ENCODE results near the gene RAB18. TPM values are rescaled to one million over a fixed set of nuclear protein-coding genes. Genes with fewer than 3 reads are reported as not detected.

The RAB18 gene
- total and polyA plus RNA-seq, 2 of the 8 experiments (the other 6 are each of a cell fraction or from before 2014, with no cell fraction given): 14.7 to 69.7 TPM

GRCh38 chr10:27485986-27486385, 18.1 kb upstream of the RAB18 start:
- H3K18ac ChIP-seq (ENCODE audit: extremely low read depth, low read length): no peak overlapping the region
- no peaks in the 10 kb centered on the region for H4K20me1 ChIP-seq (replicated peaks in 1 of 2; ENCODE audit: control insufficient read depth in 1 of 2, insufficient read depth in 2 of 2, low read length in 2 of 2)
- ChIA-PET CTCF (ENCODE audit: partially characterized antibody) (interaction anchor here (1.0 to 1.4 kb wide), 2 partner anchors 38 to 78 kb away, joined by 3 to 4 read pairs; no protein-coding TSS in a partner anchor), POLR2A (ENCODE audit: partially characterized antibody) (no interaction called here)
- no peaks in the 10 kb centered on the region for H3K23me2 ChIP-seq (ENCODE audit: low read depth, low read length)
- TF ChIP-seq BRCA1 (IDR thresholded peaks at IDR 0.05; ENCODE audit: low read depth, low read length) (no peak), ATF3 (IDR thresholded peaks at IDR 0.05; ENCODE audit: insufficient read depth, low read depth, low read length) (no peak), POU5F1 (IDR thresholded peaks at IDR 0.05; ENCODE audit: low read depth, low read length) (no peak), BACH1 (IDR thresholded peaks at IDR 0.05; ENCODE audit: low read length) (no peak), TAF1 (IDR thresholded peaks at IDR 0.05; ENCODE audit: low read depth, low read length) (no peak)
- no peaks in the 10 kb centered on the region for H3K36me3 ChIP-seq (ENCODE audit: control insufficient read depth in 2 of 4, insufficient read depth in 4 of 4, low read length in 3 of 4)
- H3K4me3 ChIP-seq (ENCODE audit: extremely low read depth in 1 of 4, insufficient read depth in 2 of 4, low read depth in 3 of 4, low read length in 4 of 4): no peak overlapping the region
- no peak overlapping the region for H3K23ac ChIP-seq (ENCODE audit: insufficient read length)
- H3K4me1 ChIP-seq (replicated peaks in 1 of 4; ENCODE audit: control insufficient read depth in 3 of 4, insufficient read depth in 4 of 4, low read length in 3 of 4): no peaks in the 10 kb centered on the region
- H3K79me1 ChIP-seq (ENCODE audit: low read depth, low read length): no peaks in the 10 kb centered on the region
- DNase-seq (ENCODE audit: low read depth in 1 of 2, low spot score in 2 of 2): no peak
- H2BK12ac ChIP-seq (ENCODE audit: low read depth, low read length): no peak overlapping the region
- H2BK120ac ChIP-seq (replicated peaks; ENCODE audit: low read depth, low read length): no peak overlapping the region
- H3K79me2 ChIP-seq (ENCODE audit: control insufficient read depth in 1 of 2, insufficient read depth in 2 of 2, low read length in 2 of 2): no peaks in the 10 kb centered on the region
- no peaks in the 10 kb centered on the region for H3K27me3 ChIP-seq (replicated peaks in 1 of 4; ENCODE audit: control insufficient read depth in 3 of 4, extremely low read depth in 1 of 4, insufficient read depth in 3 of 4, low read length in 3 of 4)
- H4K91ac ChIP-seq (replicated peaks; ENCODE audit: insufficient read length, low read length): no peak overlapping the region
- H3K56ac ChIP-seq (replicated peaks; ENCODE audit: insufficient read length, low read depth, low read length): no peak overlapping the region
- no peak overlapping the region for H3K9ac ChIP-seq (replicated peaks in 1 of 4; ENCODE audit: extremely low read depth in 1 of 4, low read depth in 3 of 4, low read length in 3 of 4)
- H3K4me2 ChIP-seq (ENCODE audit: insufficient read depth in 1 of 2, low read depth in 2 of 2, low read length in 2 of 2): no peak overlapping the region
- WGBS, 2 experiments (ENCODE audit: extremely low coverage in 1 of 2, insufficient coverage in 1 of 2, insufficient read length in 1 of 2, insufficient replicate concordance in 2 of 2, low coverage in 1 of 2, low lambda C conversion rate in 2 of 2, missing lambda C conversion rate in 1 of 2): 91% methylated on average over 2 of the region's 2 CpGs; no CpG with 5 or more reads in 1 of the 2 experiments
- H4K8ac ChIP-seq (ENCODE audit: extremely low read depth, insufficient read depth, low read length): no peak overlapping the region
- H2BK5ac ChIP-seq (ENCODE audit: low read depth, low read length): no peak overlapping the region
- no peak overlapping the region for H3K4ac ChIP-seq (replicated peaks; ENCODE audit: insufficient read length, low read depth, low read length)
- no peak for FAIRE-seq
- H2AFZ ChIP-seq (ENCODE audit: low read length): no peak overlapping the region
- H2AK5ac ChIP-seq (ENCODE audit: low read depth, low read length): no peak overlapping the region
- H3K14ac ChIP-seq (ENCODE audit: insufficient read length): no peak overlapping the region
- H3K9me3 ChIP-seq (ENCODE audit: insufficient read depth in 2 of 2, low read depth in 1 of 2, low read length in 1 of 2): no peaks in the 10 kb centered on the region
- no peak overlapping the region for H3K27ac ChIP-seq (ENCODE audit: low read depth, low read length)
- no peak overlapping the region for H4K5ac ChIP-seq (ENCODE audit: insufficient read length, low read depth, low read length)
- H2BK20ac ChIP-seq (ENCODE audit: low read length): no peak overlapping the region
- no peak overlapping the region for H2BK15ac ChIP-seq (ENCODE audit: low read length)
